HG02610 (cell line): ENCODE measurements around the gene MGAT4B.

ENCODE experiments used
- ATAC-seq: cut with Tn5 transposase; IDR thresholded peaks from one replicate; pipeline ENCODE4 v1.9.1; 2021; ENCODE audit warnings: mild to moderate bottlenecking, moderate library complexity; ENCODE audit not compliant: unreplicated experiment

The MGAT4B gene

GRCh38 chr5:179812997-179813607 is 6.4 kb upstream of the MGAT4B start:
- no peak for ATAC-seq

GRCh38 chr5:179812135-179812825 is 5.6 kb upstream of the MGAT4B start:
- no peak for ATAC-seq

GRCh38 chr5:179805529-179806249 is 977 bp downstream of the MGAT4B start:
- peak; percentile 13 for ATAC-seq

GRCh38 chr5:179805070-179805528 is 1.6 kb downstream of the MGAT4B start:
- no peak for ATAC-seq

- no peak for ATAC-seq
These were observed 2.1 kb downstream of the MGAT4B start for GRCh38 chr5:179804555-179804947.

- ATAC-seq = no peak
These were observed 2.8 kb downstream of the MGAT4B start for GRCh38 chr5:179803651-179804554.

GRCh38 chr5:179802950-179803562 is 3.6 kb downstream of the MGAT4B start:
- no peak for ATAC-seq

- no peak for ATAC-seq
These were observed 4.3 kb downstream of the MGAT4B start for GRCh38 chr5:179802207-179802883.

GRCh38 chr5:179801304-179802206 is 5.1 kb downstream of the MGAT4B start:
- ATAC-seq = no peak

- no peak for ATAC-seq
These were observed 5.9 kb downstream of the MGAT4B start for GRCh38 chr5:179800696-179801201.

GRCh38 chr5:179800071-179800695 is 6.5 kb downstream of the MGAT4B start:
- ATAC-seq = no peak

GRCh38 chr5:179799644-179799973 is 7.1 kb downstream of the MGAT4B start:
- no peak for ATAC-seq

GRCh38 chr5:179798771-179799643 is 7.7 kb downstream of the MGAT4B start:
- ATAC-seq = no peak

- no peak for ATAC-seq
These were observed 8.4 kb downstream of the MGAT4B start for GRCh38 chr5:179798144-179798770.

- no peak for ATAC-seq
These were observed 8.9 kb downstream of the MGAT4B start for GRCh38 chr5:179797741-179798140.

- no peak for ATAC-seq
These were observed 9.6 kb downstream of the MGAT4B start for GRCh38 chr5:179796877-179797608.
